IMR-90 (cell line): ENCODE data around the gene FOXP1. TPM values are rescaled to one million over a fixed set of nuclear protein-coding genes. Genes with fewer than 3 reads are reported as not detected.
A peak's percentile ranks its signal among the peaks of the same experiment; 100 is the strongest.

ENCODE experiments used
- ATAC-seq: fragments of 200-7000 bp; cut with Tn5 transposase; 2 replicates; pipeline ENCODE4 v1.9.1; 2020; ENCODE audit warnings: low read depth, mild to moderate bottlenecking, moderate library complexity
- BruUV-seq: library from RNA; stranded (reverse); fragments of 400-500 nt; replicated peaks from 2 replicates; lab custom pipeline; 2021; lab: Mats Ljungman, UMichigan
- CTCF ChIA-PET: fragments of 300-600 bp; formaldehyde crosslinking; extraction: SDS; loops from one replicate; lab custom pipeline; 2021; ENCODE audit warnings: antibody characterized with exemption; lab: Yijun Ruan, JAX
- POLR2A ChIA-PET: fragments of 300-600 bp; sonication (Branson Sonifier 250); formaldehyde crosslinking; loops from one replicate; lab custom pipeline; 2022; ENCODE audit warnings: antibody characterized with exemption; ENCODE audit not compliant: unreplicated experiment; lab: Charles Lee
- DNase-seq: peaks from one replicate; pipeline ENCODE4 v3.0.0; 2013
- H2AFZ ChIP-seq: replicated peaks from 2 replicates; pipeline ENCODE3; 2013; ENCODE audit warnings: low read length, mild to moderate bottlenecking; ENCODE audit not compliant: poor library complexity
- H2AK5ac ChIP-seq: 2 replicates; pipeline ENCODE4 v1.6.1; 2013; ENCODE audit warnings: low read depth, low read length, inconsistent platforms
- H2AK9ac ChIP-seq: replicated peaks from 2 replicates; pipeline ENCODE3; 2013; ENCODE audit warnings: mild to moderate bottlenecking, low read depth, low read length, moderate library complexity; ENCODE audit not compliant: poor library complexity
- H2BK120ac ChIP-seq: 2 replicates; pipeline ENCODE4 v1.6.1; 2013; ENCODE audit warnings: low read depth, low read length, inconsistent platforms
- H2BK15ac ChIP-seq: 3 replicates; pipeline ENCODE4 v1.6.1; 2013; ENCODE audit warnings: low read depth, low read length, inconsistent platforms
- H2BK20ac ChIP-seq: 2 replicates; pipeline ENCODE4 v1.6.1; 2013; ENCODE audit warnings: low read depth, mild to moderate bottlenecking, inconsistent platforms, low read length, moderate library complexity
- H2BK5ac ChIP-seq: 2 replicates; pipeline ENCODE4 v1.6.1; 2013; ENCODE audit warnings: mild to moderate bottlenecking, low read depth, low read length, inconsistent platforms; ENCODE audit not compliant: poor library complexity, severe bottlenecking
- H3K14ac ChIP-seq: replicated peaks from 2 replicates; pipeline ENCODE4 v1.6.1; 2013; ENCODE audit warnings: low read depth, low read length, inconsistent platforms
- H3K18ac ChIP-seq: 2 replicates; pipeline ENCODE4 v1.6.1; 2013; ENCODE audit warnings: low read depth, low read length, control low read depth
- H3K23ac ChIP-seq: 2 replicates; pipeline ENCODE4 v1.6.1; 2013; ENCODE audit warnings: low read depth, low read length, inconsistent platforms
- H3K27ac ChIP-seq: 2 replicates; pipeline ENCODE4 v1.5.1; 2013; ENCODE audit warnings: mild to moderate bottlenecking, control low read depth, low read length; ENCODE audit not compliant: insufficient read depth
- H3K27me3 ChIP-seq: 2 replicates; pipeline ENCODE4 v1.6.1; 2013; ENCODE audit warnings: low read length; ENCODE audit not compliant: control insufficient read depth, insufficient read depth
- H3K36me3 ChIP-seq: 2 replicates; pipeline ENCODE4 v1.6.1; 2013; ENCODE audit warnings: low read length, mixed read lengths; ENCODE audit not compliant: control insufficient read depth, insufficient read depth
- H3K4ac ChIP-seq: 2 replicates; pipeline ENCODE4 v1.6.1; 2013; ENCODE audit warnings: low read depth, low read length, inconsistent platforms
- H3K4me1 ChIP-seq: 2 replicates; pipeline ENCODE4 v1.6.1; 2013; ENCODE audit warnings: low read length, mixed read lengths; ENCODE audit not compliant: control insufficient read depth, insufficient read depth
- H3K4me2 ChIP-seq: 2 replicates; pipeline ENCODE4 v1.6.1; 2013; ENCODE audit warnings: low read depth, mild to moderate bottlenecking, control low read depth, low read length, moderate library complexity
- H3K4me3 ChIP-seq: 2 replicates; pipeline ENCODE4 v1.5.1; 2013; ENCODE audit warnings: low read depth, mild to moderate bottlenecking, control low read depth, low read length, moderate library complexity; ENCODE audit not compliant: insufficient read depth
- H3K56ac ChIP-seq: 2 replicates; pipeline ENCODE4 v1.6.1; 2013; ENCODE audit warnings: low read length, inconsistent platforms; ENCODE audit not compliant: insufficient read depth; ENCODE audit errors: extremely low read depth
- H3K79me1 ChIP-seq, 2 experiments: 2 replicates each; pipeline ENCODE4 v1.6.1; 2013; ENCODE audit warnings: low read length in 2 of 2, inconsistent platforms in 1 of 2, low read depth in 1 of 2
- H3K9ac ChIP-seq: 2 replicates; pipeline ENCODE4 v1.6.1; 2013; ENCODE audit warnings: low read depth, low read length, control low read depth
- H3K9me1 ChIP-seq: 2 replicates; pipeline ENCODE4 v1.6.1; 2013; ENCODE audit warnings: low read length, inconsistent platforms; ENCODE audit not compliant: insufficient read depth
- H3K9me3 ChIP-seq: 2 replicates; pipeline ENCODE4 v1.6.1; 2013; ENCODE audit warnings: low read length; ENCODE audit not compliant: control insufficient read depth, insufficient read depth
- H4K20me1 ChIP-seq: 2 replicates; pipeline ENCODE4 v1.6.1; 2013; ENCODE audit warnings: low read length, inconsistent platforms; ENCODE audit not compliant: insufficient read depth
- H4K5ac ChIP-seq: 2 replicates; pipeline ENCODE4 v1.6.1; 2013; ENCODE audit warnings: mild to moderate bottlenecking, low read depth, low read length, control low read depth
- H4K8ac ChIP-seq, 2 experiments: 2 replicates each; pipeline ENCODE4 v1.6.1; 2013; ENCODE audit warnings: low read depth in 2 of 2, low read length in 2 of 2, control low read depth in 1 of 2, inconsistent platforms in 1 of 2
- H4K91ac ChIP-seq: 2 replicates; pipeline ENCODE4 v1.6.1; 2013; ENCODE audit warnings: low read depth, low read length, inconsistent platforms; ENCODE audit not compliant: insufficient read depth
- CEBPB ChIP-seq: IDR thresholded peaks from 2 replicates; pipeline ENCODE4 v1.6.1; 2012; ENCODE audit warnings: low read depth, low read length, improper control_type of control experiment
- CTCF ChIP-seq: conservative IDR thresholded peaks from 2 replicates; pipeline ENCODE4 v1.5.1; 2012; ENCODE audit warnings: mild to moderate bottlenecking, low read depth, low read length, improper control_type of control experiment
- MXI1 ChIP-seq: IDR thresholded peaks from 2 replicates; pipeline ENCODE4 v1.6.1; 2012; ENCODE audit warnings: low read depth, mild to moderate bottlenecking, low read length, moderate library complexity, borderline replicate concordance
- RAD21 ChIP-seq: IDR thresholded peaks from 2 replicates; pipeline ENCODE4 v1.6.1; 2012; ENCODE audit warnings: low read length, improper control_type of control experiment
- USF2 ChIP-seq: fragments of 150-350 bp; IDR thresholded peaks from 2 replicates; pipeline ENCODE4 v1.6.1; 2017; ENCODE audit warnings: mild to moderate bottlenecking, antibody characterized with exemption, low read length, low read depth
- WGBS, 2 experiments: methylation state at CpG; one replicate each; pipeline versions ENCODE4 v1.1.5 to v1.1.7; 2013; ENCODE audit warnings: missing lambda C conversion rate in 2 of 2; ENCODE audit not compliant: insufficient read length in 1 of 2; ENCODE audit errors: extremely low coverage in 2 of 2; 5-methylcytosine and 5-hydroxymethylcytosine counted together
- dilution Hi-C: fragments of 300-500 bp; cut with HindIII; formaldehyde crosslinking; loops from one replicate; pipeline ENCODE4 v1.14.3; 2018; ENCODE audit warnings: low sequenced_read_pairs; ENCODE audit not compliant: unreplicated experiment
- in situ Hi-C: fragments of 300-500 bp; cut with MboI; formaldehyde crosslinking; loops from 3 replicates; pipeline ENCODE4 v1.14.3; 2019; ENCODE audit warnings: low sequenced_read_pairs, inconsistent platforms, mixed read lengths
- intact Hi-C: fragments of 100-400 bp; cut with micrococcal nuclease; formaldehyde crosslinking; loops from 2 replicates; pipeline ENCODE4 v1.10.0; 2022
- polyA plus RNA-seq, 3 experiments: library from polyadenylated mRNA; depleted of rRNA; stranded (reverse); fragments of >200 nt; gene quantifications; 2 replicates each; pipeline ENCODE4 v1.2.3, GENCODE V29; 2012; ENCODE audit warnings: low replicate concordance in 1 of 3
- total RNA-seq: library from RNA; depleted of rRNA; stranded (reverse); fragments of >200 nt; gene quantifications from 2 replicates; pipeline ENCODE4 v1.2.3, GENCODE V29; 2012

Gene FOXP1
- total and polyA plus RNA-seq, 2 of the 4 experiments (the other 2 are of a cell fraction) = 37.0 to 132 TPM

- Histone ChIP-seq H3K36me3 (no peaks in the 10 kb centered on the region), H3K27me3 (no peaks in the 10 kb centered on the region), H4K8ac (peak overlapping the region; percentile 76 to 91), H2AK9ac (no peak overlapping the region), H3K56ac (no peak overlapping the region), H3K79me1 (peaks cover 18 to 41% of the 10 kb centered on the region in 2 experiments), H3K4me2 (peak overlapping the region; percentile 50), H3K14ac (peak overlapping the region; percentile 27; the same call in 1 of the 2 replicates), H3K9me3 (no peaks in the 10 kb centered on the region), H2BK15ac (peak overlapping the region; percentile 30; the same call in 2 of the 3 replicates), H3K18ac (peak overlapping the region; percentile 31), H2AK5ac (0 out of 2 replicates have a peak overlapping the region, but pooled peaks have one; percentile 28), H2BK5ac (peak overlapping the region; percentile 3), H3K27ac (peak overlapping the region; percentile 10; the same call in 1 of the 2 replicates), H4K5ac (peak overlapping the region; percentile 61), H4K20me1 (no peaks in the 10 kb centered on the region), H2BK120ac (peak overlapping the region; percentile 60), H2AFZ (no peak overlapping the region), H3K23ac (peak overlapping the region; percentile 19; the same call in 1 of the 2 replicates), H2BK20ac (peak overlapping the region; percentile 69), H3K4me3 (no peak overlapping the region), H3K4ac (peak overlapping the region; percentile 34), H3K9me1 (no peaks in the 10 kb centered on the region), H4K91ac (no peak overlapping the region), H3K9ac (peak overlapping the region; percentile 57), H3K4me1 (peaks cover 11% of the 10 kb centered on the region)
- intact Hi-C loops (loop anchor here (1.0 to 10.0 kb wide), 9 partner anchors 173 to 1239 kb away; partner anchors contain the start of gene FOXP1), in situ Hi-C loops (loop anchor here (10.0 to 25.0 kb wide), 4 partner anchors 169 to 759 kb away; no protein-coding TSS in a partner anchor), dilution Hi-C loops (no loop called here)
- BruUV-seq = no TSS peak
- ChIA-PET POLR2A (no interaction called here), CTCF (no interaction called here)
- ATAC-seq (no peak), DNase-seq (no peak)
- no peak for TF ChIP-seq RAD21
- no peak for TF ChIP-seq MXI1
- TF ChIP-seq CTCF = no peak
- no peak for TF ChIP-seq CEBPB
- no peak for TF ChIP-seq USF2
- 100% methylated on average over 1 of the region's 6 CpGs; no CpG with 5 or more reads in 1 of the 2 experiments for WGBS, 2 experiments
These were observed 279.8 kb downstream of the FOXP1 start for GRCh38 chr3:71303627-71304200.
